Measurements from ENCODE around the gene SLC4A2. TPM values are rescaled to one million over a fixed set of nuclear protein-coding genes. Genes with fewer than 3 reads are reported as not detected.

SLC4A2 gene
- total RNA-seq, 5 donors from 2014 or later (not counting 1 experiment from before 2014, with no cell fraction given), result 52.0 to 91.5 (median 74.4) TPM

DNA sequence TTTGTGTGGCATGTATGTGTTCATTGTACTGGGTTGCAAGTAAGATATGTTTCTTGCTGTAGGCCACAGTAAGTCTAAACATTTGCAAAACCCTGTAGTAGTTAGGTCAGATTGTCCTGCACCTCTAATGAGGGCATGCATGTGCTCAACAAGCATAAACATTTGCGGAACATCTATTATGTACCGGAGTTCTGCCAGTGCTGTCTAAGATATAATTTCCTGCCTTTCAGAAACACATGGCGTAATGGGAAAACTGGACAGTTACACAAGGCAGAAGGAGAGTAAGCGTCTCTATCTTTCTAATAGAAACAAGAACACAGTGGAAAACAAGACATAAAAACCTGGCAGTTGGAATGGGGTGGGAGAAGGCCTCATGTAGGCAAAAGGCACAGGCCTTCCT is 28.4 kb upstream of the SLC4A2 start:
- ATAC-seq (replicated peaks in 1 of 4) (no peak), DNase-seq (no peak)
- peaks cover 9 to 23% of the 10 kb centered on the region in 2 experiments for H3K4me1 ChIP-seq (ENCODE audit: control insufficient read depth in 1 of 2, extremely low read depth in 1 of 2, insufficient read depth in 2 of 2, low read length in 2 of 2)
- H3K9me3 Mint-ChIP-seq, result no peaks in the 10 kb centered on the region
- CTCF ChIA-PET, result interaction anchor here in 1 of 2 donors (0.8 kb wide), 1 partner anchor 42 kb away, joined by 4 read pairs; no protein-coding TSS in a partner anchor
- H3K36me3 ChIP-seq (ENCODE audit: control insufficient read depth in 2 of 2, extremely low read depth in 1 of 2, insufficient read depth in 1 of 2, low read length in 1 of 2), result peaks cover 11 to 34% of the 10 kb centered on the region in 2 donors
- no peak overlapping the region for H3K27ac ChIP-seq (ENCODE audit: low read length)
- no peak overlapping the region for H3K4me3 Mint-ChIP-seq
- no peak overlapping the region for H3K4me3 ChIP-seq (ENCODE audit: control insufficient read depth in 1 of 2, extremely low read depth in 1 of 2, low read length in 1 of 2)
- peaks cover 21 to 38% (median 36%) of the 10 kb centered on the region in 3 donors for H3K4me1 Mint-ChIP-seq
- no peak overlapping the region for H3K27ac Mint-ChIP-seq
- no peaks in the 10 kb centered on the region for H3K27me3 Mint-ChIP-seq
- WGBS (ENCODE audit: insufficient coverage), result 95% methylated on average over 3 of the region's 4 CpGs
- no peaks in the 10 kb centered on the region for H3K9me3 ChIP-seq
- peaks cover 0 to under 1% of the 10 kb centered on the region in 2 experiments for H3K27me3 ChIP-seq (replicated peaks in 1 of 2; ENCODE audit: control insufficient read depth in 2 of 2, extremely low read depth in 1 of 2, insufficient read depth in 2 of 2, low read length in 1 of 2)
- peaks cover 5% of the 10 kb centered on the region for H3K36me3 Mint-ChIP-seq
- POLR2A ChIA-PET, result interaction anchor here in 1 of 2 donors (0.6 kb wide), 2 partner anchors 9 to 75 kb away, joined by 3 to 7 read pairs; no protein-coding TSS in a partner anchor

GRCh38 chr7:151032936-151033863 is 26.2 kb upstream of the SLC4A2 start:
- WGBS (ENCODE audit: insufficient coverage), result 87% methylated on average over 6 of the region's 17 CpGs
- peaks cover 13 to 30% (median 23%) of the 10 kb centered on the region in 3 donors for H3K4me1 Mint-ChIP-seq
- no peak overlapping the region for H3K4me3 ChIP-seq (ENCODE audit: control insufficient read depth in 1 of 2, extremely low read depth in 1 of 2, low read length in 1 of 2)
- H3K27ac Mint-ChIP-seq, result no peak overlapping the region
- no peaks in the 10 kb centered on the region for H3K27me3 ChIP-seq (replicated peaks in 1 of 2; ENCODE audit: control insufficient read depth in 2 of 2, extremely low read depth in 1 of 2, insufficient read depth in 2 of 2, low read length in 1 of 2)
- H3K9me3 ChIP-seq, result no peaks in the 10 kb centered on the region
- ATAC-seq (replicated peaks in 1 of 4), result no peak
- CTCF ChIA-PET, result no interaction called here
- no peaks in the 10 kb centered on the region for H3K9me3 Mint-ChIP-seq
- no peak overlapping the region for H3K4me3 Mint-ChIP-seq
- H3K36me3 ChIP-seq (ENCODE audit: control insufficient read depth in 2 of 2, extremely low read depth in 1 of 2, insufficient read depth in 1 of 2, low read length in 1 of 2), result peaks cover 18 to 48% of the 10 kb centered on the region in 2 donors
- H3K27me3 Mint-ChIP-seq, result no peaks in the 10 kb centered on the region
- peaks cover 14% of the 10 kb centered on the region for H3K36me3 Mint-ChIP-seq
- H3K4me1 ChIP-seq (ENCODE audit: control insufficient read depth in 1 of 2, extremely low read depth in 1 of 2, insufficient read depth in 2 of 2, low read length in 2 of 2), result peaks cover 4 to 13% of the 10 kb centered on the region in 2 experiments
- POLR2A ChIA-PET, result no interaction called here
- H3K27ac ChIP-seq (ENCODE audit: low read length), result no peak overlapping the region
- no peak for DNase-seq

DNA sequence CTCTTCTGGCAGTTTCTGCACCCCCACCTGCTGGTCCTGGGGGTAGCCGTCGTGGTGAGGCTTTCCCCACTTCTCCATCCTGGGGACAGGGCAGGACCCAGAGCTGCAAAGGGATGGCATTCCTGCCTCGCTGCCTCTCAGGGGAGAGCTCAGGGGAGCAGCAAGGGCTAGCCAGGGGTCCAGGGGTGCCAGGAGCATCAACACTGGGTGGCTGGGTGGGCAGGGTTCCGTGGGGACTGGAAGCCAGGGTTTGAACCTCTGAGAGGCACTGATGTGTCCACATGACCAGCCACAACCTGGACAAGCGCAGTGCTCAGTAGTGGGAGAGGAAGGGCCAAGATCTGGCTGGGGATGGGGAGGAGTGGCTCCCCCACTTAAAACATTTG is 25.5 kb upstream of the SLC4A2 start:
- POLR2A ChIA-PET, result no interaction called here
- H3K4me1 Mint-ChIP-seq, result peaks cover 10 to 23% (median 22%) of the 10 kb centered on the region in 3 donors
- no peak overlapping the region for H3K27ac Mint-ChIP-seq
- Histone ChIP-seq H3K4me3 (ENCODE audit: control insufficient read depth in 1 of 2, extremely low read depth in 1 of 2, low read length in 1 of 2) (no peak overlapping the region), H3K36me3 (ENCODE audit: control insufficient read depth in 2 of 2, extremely low read depth in 1 of 2, insufficient read depth in 1 of 2, low read length in 1 of 2) (peaks cover 18 to 48% of the 10 kb centered on the region in 2 donors), H3K9me3 (no peaks in the 10 kb centered on the region), H3K4me1 (ENCODE audit: control insufficient read depth in 1 of 2, extremely low read depth in 1 of 2, insufficient read depth in 2 of 2, low read length in 2 of 2) (peaks cover 4 to 12% of the 10 kb centered on the region in 2 experiments), H3K27me3 (replicated peaks in 1 of 2; ENCODE audit: control insufficient read depth in 2 of 2, extremely low read depth in 1 of 2, insufficient read depth in 2 of 2, low read length in 1 of 2) (no peaks in the 10 kb centered on the region), H3K27ac (ENCODE audit: low read length) (no peak overlapping the region)
- ATAC-seq (replicated peaks in 1 of 4) (no peak), DNase-seq (no peak)
- no peaks in the 10 kb centered on the region for H3K27me3 Mint-ChIP-seq
- 100% methylated on average over 1 of the region's 5 CpGs for WGBS (ENCODE audit: insufficient coverage)
- CTCF ChIA-PET, result no interaction called here
- no peaks in the 10 kb centered on the region for H3K9me3 Mint-ChIP-seq
- H3K36me3 Mint-ChIP-seq, result peaks cover 12% of the 10 kb centered on the region
- no peak overlapping the region for H3K4me3 Mint-ChIP-seq

DNA sequence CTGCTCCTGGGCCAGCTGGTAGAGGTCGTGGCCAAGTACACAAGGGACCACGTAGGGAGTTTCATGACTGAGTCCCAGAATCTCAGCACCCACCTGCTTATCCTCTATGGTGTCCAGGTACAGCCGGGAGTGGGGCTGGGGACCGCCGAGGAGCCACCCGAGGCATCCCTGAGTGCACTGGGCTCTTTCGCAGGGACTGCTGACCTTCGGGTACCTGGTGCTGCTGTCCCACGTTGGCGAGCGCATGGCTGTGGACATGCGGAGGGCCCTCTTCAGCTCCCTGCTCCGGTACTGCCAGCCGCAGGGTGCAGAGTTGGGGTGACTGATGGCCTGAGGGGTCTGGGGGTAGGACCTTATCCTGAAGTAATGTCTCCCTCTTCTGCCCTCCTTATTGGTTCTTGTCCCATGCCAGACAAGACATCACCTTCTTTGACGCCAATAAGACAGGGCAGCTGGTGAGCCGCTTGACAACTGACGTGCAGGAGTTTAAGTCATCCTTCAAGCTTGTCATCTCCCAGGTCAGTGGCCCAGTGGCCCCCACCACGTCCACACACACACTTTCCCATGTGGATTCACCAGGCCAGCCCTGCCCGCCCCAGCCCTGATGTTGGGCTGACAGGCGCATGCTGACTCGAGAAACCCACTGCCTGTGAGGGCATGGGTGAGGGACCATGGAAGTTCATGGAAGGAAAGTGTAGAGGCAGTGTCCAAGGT is 24.9 kb upstream of the SLC4A2 start:
- CTCF ChIA-PET, result no interaction called here

GRCh38 chr7:151035026-151035717 is 24.2 kb upstream of the SLC4A2 start:
- H3K4me1 Mint-ChIP-seq, result peaks cover 9 to 21% (median 12%) of the 10 kb centered on the region in 3 donors
- H3K4me1 ChIP-seq (ENCODE audit: control insufficient read depth in 1 of 2, extremely low read depth in 1 of 2, insufficient read depth in 2 of 2, low read length in 2 of 2), result peaks cover 0 to 10% of the 10 kb centered on the region in 2 experiments
- ChIA-PET POLR2A (no interaction called here), CTCF (no interaction called here)
- no peaks in the 10 kb centered on the region for H3K9me3 ChIP-seq
- H3K36me3 Mint-ChIP-seq, result peaks cover 9% of the 10 kb centered on the region
- H3K36me3 ChIP-seq (ENCODE audit: control insufficient read depth in 2 of 2, extremely low read depth in 1 of 2, insufficient read depth in 1 of 2, low read length in 1 of 2), result peaks cover 18 to 48% of the 10 kb centered on the region in 2 donors
- H3K27ac ChIP-seq (ENCODE audit: low read length), result no peak overlapping the region
- H3K27me3 Mint-ChIP-seq, result no peaks in the 10 kb centered on the region
- no peak overlapping the region for H3K4me3 ChIP-seq (ENCODE audit: control insufficient read depth in 1 of 2, extremely low read depth in 1 of 2, low read length in 1 of 2)
- no peak for DNase-seq
- no peaks in the 10 kb centered on the region for H3K9me3 Mint-ChIP-seq
- ATAC-seq (replicated peaks in 1 of 4), result no peak
- no peak overlapping the region for H3K4me3 Mint-ChIP-seq
- no peaks in the 10 kb centered on the region for H3K27me3 ChIP-seq (replicated peaks in 1 of 2; ENCODE audit: control insufficient read depth in 2 of 2, extremely low read depth in 1 of 2, insufficient read depth in 2 of 2, low read length in 1 of 2)
- WGBS (ENCODE audit: insufficient coverage), result 89% methylated on average over 15 of the region's 21 CpGs
- H3K27ac Mint-ChIP-seq, result no peak overlapping the region

More for the DNA sequence above, 24.9 kb upstream of the SLC4A2 start:
- Histone ChIP-seq H3K36me3 (ENCODE audit: control insufficient read depth in 2 of 2, extremely low read depth in 1 of 2, insufficient read depth in 1 of 2, low read length in 1 of 2) (peaks cover 18 to 48% of the 10 kb centered on the region in 2 donors), H3K9me3 (no peaks in the 10 kb centered on the region), H3K4me1 (ENCODE audit: control insufficient read depth in 1 of 2, extremely low read depth in 1 of 2, insufficient read depth in 2 of 2, low read length in 2 of 2) (peaks cover 0 to 12% of the 10 kb centered on the region in 2 experiments), H3K27ac (ENCODE audit: low read length) (no peak overlapping the region), H3K27me3 (replicated peaks in 1 of 2; ENCODE audit: control insufficient read depth in 2 of 2, extremely low read depth in 1 of 2, insufficient read depth in 2 of 2, low read length in 1 of 2) (no peaks in the 10 kb centered on the region), H3K4me3 (ENCODE audit: control insufficient read depth in 1 of 2, extremely low read depth in 1 of 2, low read length in 1 of 2) (no peak overlapping the region)
- no peak for ATAC-seq (replicated peaks in 1 of 4)
- WGBS (ENCODE audit: insufficient coverage), result 97% methylated on average over 8 of the region's 21 CpGs
- Mint-ChIP-seq H3K36me3 (peaks cover 12% of the 10 kb centered on the region), H3K4me1 (peaks cover 9 to 21% (median 17%) of the 10 kb centered on the region in 3 donors), H3K9me3 (no peaks in the 10 kb centered on the region), H3K27me3 (no peaks in the 10 kb centered on the region), H3K27ac (no peak overlapping the region), H3K4me3 (no peak overlapping the region)
- DNase-seq, result no peak
- POLR2A ChIA-PET, result no interaction called here

GRCh38 chr7:151035902-151036301 is 23.5 kb upstream of the SLC4A2 start:
- Histone ChIP-seq H3K27ac (ENCODE audit: low read length) (no peak overlapping the region), H3K36me3 (ENCODE audit: control insufficient read depth in 2 of 2, extremely low read depth in 1 of 2, insufficient read depth in 1 of 2, low read length in 1 of 2) (peaks cover 20 to 48% of the 10 kb centered on the region in 2 donors), H3K4me3 (ENCODE audit: control insufficient read depth in 1 of 2, extremely low read depth in 1 of 2, low read length in 1 of 2) (no peak overlapping the region), H3K27me3 (replicated peaks in 1 of 2; ENCODE audit: control insufficient read depth in 2 of 2, extremely low read depth in 1 of 2, insufficient read depth in 2 of 2, low read length in 1 of 2) (no peaks in the 10 kb centered on the region), H3K9me3 (no peaks in the 10 kb centered on the region), H3K4me1 (ENCODE audit: control insufficient read depth in 1 of 2, extremely low read depth in 1 of 2, insufficient read depth in 2 of 2, low read length in 2 of 2) (peaks cover 0 to 10% of the 10 kb centered on the region in 2 experiments)
- H3K27me3 Mint-ChIP-seq, result no peaks in the 10 kb centered on the region
- ATAC-seq (replicated peaks in 1 of 4) (no peak), DNase-seq (no peak)
- no peak overlapping the region for H3K27ac Mint-ChIP-seq
- 97% methylated on average over 15 of the region's 17 CpGs for WGBS (ENCODE audit: insufficient coverage)
- H3K36me3 Mint-ChIP-seq, result peaks cover 9% of the 10 kb centered on the region
- peaks cover 9 to 20% (median 11%) of the 10 kb centered on the region in 3 donors for H3K4me1 Mint-ChIP-seq
- no peaks in the 10 kb centered on the region for H3K9me3 Mint-ChIP-seq
- no peak overlapping the region for H3K4me3 Mint-ChIP-seq
- POLR2A ChIA-PET, result no interaction called here
- CTCF ChIA-PET, result no interaction called here
